Head of caudate nucleus (tissue), 42 donors: ENCODE measurements around the gene MS4A6A.
A peak's percentile ranks its signal among the peaks of the same experiment; 100 is the strongest.
"Not testable (repeated sequence)": the region's sequence is repeated elsewhere in the genome, so short reads cannot be mapped to it uniquely, and the experiment has no call there.

Source experiments
- DNase-seq, 42 donors: peaks; one replicate each; pipeline versions ENCODE4 v3.0.0 to v3.0.0-alpha.2; 2020 to 2021; ENCODE audit warnings: mixed read lengths in 7 of 42
- intact Hi-C: fragments of 100-400 bp; cut with DNase I; formaldehyde crosslinking; loops from one replicate; pipeline ENCODE4 v1.15.0; 2022

The MS4A6A gene, protein sequence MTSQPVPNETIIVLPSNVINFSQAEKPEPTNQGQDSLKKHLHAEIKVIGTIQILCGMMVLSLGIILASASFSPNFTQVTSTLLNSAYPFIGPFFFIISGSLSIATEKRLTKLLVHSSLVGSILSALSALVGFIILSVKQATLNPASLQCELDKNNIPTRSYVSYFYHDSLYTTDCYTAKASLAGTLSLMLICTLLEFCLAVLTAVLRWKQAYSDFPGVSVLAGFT

DNA sequence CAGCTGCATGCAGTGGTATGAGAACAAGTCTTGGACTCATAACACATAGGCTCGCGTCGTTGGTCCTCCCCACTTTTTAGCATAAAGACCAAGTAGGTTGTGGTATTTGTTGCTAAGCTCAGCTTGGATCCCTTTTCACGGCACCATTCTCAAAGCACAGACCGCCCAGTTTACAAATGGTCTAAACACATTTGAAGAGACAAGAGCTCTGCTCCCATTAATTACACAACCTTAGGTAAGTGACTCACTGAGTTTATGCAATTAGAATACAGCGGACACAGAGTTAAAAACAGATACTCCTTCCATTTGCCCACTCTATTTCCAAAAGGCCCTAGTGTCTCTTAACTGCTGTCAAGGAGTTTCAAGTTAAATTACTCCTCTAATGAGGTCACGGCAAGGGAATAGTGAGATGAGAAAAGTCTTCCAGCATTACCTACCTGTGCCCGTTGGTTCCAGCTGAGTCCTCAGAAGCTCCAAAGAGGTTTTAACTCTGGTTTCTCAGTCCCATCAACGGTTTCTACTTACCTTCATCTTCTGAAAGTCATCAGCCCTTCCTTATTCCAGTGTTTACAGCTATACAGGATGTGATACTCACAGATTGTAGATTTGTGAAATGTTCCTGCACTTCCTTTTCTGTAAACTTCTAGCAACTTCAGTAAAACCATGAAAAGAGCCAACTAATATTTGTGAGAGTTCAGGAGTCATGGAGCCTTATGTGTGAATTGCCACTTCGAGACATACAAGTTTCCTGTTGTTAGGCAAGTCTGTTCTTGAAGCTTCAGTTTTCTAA is at the start of gene MS4A6A:
TSS of gene MS4A6A (minus strand) at position 543 of the 790 bp plus-strand sequence. CDS start 1,356 bp downstream, outside the sequence.
- intact Hi-C loops, result no loop called here
- no peak for DNase-seq

DNA sequence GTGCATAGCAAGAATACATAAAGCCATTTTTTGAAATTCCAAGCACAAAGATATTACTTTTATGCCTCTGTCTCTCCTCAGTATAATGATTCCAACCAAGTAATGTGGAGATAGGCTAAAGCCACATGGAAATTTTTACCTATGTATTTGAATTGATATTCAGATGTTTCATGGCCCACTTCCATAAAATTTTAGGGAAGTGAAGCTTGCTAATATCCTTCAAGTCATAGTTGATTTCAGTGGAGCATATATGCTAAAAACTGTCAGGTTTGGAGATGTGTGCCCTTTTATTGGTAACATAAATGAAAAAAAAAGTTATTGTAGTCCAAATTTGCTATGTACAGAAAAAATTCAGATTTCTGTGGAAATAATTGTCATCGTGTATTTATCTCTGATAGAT is 47.8 kb upstream of the MS4A6A start:
- no peak for DNase-seq
- intact Hi-C loops, result no loop called here

DNA sequence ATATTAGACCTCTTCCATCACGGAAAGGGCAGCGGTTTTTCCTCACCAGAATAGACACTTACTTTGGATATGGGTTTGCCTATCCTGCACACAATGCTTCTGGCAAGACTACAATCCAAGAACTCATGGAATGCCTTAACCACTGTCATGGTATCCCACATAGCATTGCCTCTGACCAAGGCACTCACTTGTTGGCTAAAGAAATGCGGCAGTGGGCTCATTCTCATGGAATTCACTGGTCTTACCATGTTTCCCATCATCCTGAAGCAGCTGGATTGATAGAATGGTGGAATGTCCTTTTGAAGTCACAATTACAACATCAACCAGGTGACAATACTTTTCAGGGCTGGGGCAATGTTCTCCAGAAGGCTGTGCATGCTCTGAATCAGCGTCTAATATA is 39.3 kb upstream of the MS4A6A start:
- no peak for DNase-seq
- intact Hi-C loops, result no loop called here

DNA sequence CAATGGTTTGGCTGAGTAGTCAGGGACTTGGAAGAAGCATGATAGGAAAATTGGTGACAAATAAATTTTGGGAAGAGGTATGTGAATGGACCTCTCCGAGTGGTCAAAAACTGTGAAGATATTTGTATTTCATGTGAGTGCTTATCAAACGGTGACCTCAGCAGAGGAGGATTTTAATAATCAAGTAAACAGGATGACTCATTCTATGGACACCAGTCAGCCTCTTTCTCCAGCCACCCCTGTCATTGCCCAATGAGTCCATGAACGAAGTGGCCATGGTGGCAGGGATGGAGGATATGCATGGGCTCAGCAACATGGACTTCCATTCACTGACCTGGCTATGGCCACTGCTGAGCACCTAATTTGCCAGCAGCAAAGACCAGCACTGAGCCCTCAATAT is 38.8 kb upstream of the MS4A6A start:
- no peak for DNase-seq
- intact Hi-C loops, result no loop called here

DNA sequence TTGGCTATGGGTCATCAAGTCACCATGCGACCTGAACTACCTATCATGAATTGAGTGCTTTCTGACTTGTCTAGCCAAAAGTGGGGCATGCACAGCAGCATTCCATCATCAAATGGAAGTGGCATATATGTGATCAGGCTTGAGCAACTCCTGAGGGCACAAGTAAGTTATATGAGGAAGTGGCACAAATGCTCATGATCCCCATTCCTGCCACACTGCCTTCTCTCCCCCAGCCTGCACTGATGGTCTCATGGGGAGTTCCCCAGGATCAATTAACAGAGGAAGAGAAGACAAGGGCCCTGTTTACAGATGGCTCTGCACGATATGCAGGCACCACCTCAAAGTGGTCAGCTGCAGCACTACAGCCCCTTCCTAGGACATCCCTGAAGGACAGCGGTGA is 38.3 kb upstream of the MS4A6A start:
- no peak for DNase-seq
- intact Hi-C loops, result no loop called here

DNA sequence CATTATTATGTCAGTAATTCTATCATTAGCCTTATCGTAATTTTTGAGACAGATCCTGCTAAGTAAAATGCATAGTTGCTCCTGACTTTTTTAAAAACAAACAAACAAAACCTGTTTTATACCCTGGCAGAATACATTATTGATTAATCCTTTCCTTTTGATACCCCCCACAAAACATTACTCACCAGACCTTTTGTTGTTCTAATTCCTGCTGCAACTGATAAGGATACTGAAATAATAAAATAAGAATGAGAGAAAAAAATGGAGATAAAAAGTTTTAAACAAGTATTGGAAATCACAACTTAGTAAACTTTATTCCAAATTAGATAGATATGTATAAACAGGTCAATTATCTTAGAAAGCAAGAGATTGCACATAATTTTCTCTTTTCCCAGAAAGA is 31.5 kb upstream of the MS4A6A start:
- intact Hi-C loops, result no loop called here
- DNase-seq, result no peak

DNA sequence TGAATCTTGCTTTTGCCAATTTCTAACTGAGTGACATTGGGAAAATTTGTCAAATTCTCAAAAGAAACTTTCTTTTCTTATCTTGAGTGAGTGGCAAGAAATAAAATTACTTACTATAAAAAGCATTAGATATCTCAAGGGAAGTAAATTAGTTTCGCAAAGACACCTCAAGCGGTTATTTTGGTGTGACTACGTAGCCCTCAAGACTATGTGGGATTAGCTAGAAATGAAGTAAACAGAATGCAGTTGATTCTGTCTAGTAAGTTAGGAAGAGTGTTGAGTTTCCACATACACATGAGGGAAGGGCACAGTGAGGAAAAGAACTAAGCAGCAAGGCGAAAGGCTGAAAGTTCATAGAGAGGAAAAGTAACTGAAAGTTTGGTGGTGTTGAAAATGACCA is 28.3 kb upstream of the MS4A6A start:
- DNase-seq, result no peak
- intact Hi-C loops, result no loop called here

GRCh38 chr11:60209977-60210376 is 27.1 kb upstream of the MS4A6A start:
- DNase-seq, result no peak
- intact Hi-C loops, result no loop called here

GRCh38 chr11:60208951-60209350 is 26.1 kb upstream of the MS4A6A start:
- DNase-seq, result no peak
- intact Hi-C loops, result no loop called here

DNA sequence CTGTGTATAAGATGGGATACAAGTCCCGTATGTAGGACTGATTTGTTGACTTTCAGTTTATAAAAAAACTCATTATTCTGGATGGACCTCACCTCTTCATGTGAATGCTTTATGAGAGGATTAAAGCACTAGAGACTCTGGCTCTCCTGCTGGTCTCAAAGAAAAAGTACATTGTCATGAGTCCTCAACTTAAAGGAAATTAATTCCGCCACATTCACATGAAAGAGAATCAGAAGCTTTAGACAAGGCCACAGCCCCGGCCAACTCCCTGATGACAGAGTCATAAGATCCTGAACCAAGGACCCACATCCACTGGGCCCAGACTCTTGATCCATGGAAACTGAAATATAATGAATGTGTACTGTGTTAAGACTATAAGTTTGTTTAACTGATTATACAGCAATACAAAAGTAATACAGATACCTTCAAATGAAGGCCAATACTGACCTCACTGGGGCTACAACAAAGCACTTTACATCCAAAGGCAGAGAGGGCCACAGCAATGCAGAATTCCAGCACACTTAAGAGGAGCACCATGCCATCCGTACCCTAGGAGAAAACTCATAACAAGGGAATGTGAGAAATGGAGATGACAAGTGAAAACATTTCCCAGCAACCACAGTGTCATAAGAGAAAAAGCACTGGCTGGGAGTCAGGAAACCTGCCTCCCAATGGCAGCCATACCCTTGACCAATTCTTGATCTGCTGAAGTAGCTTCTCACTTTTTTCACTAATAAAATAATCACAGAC is 25.4 kb upstream of the MS4A6A start:
- no peak for DNase-seq
- intact Hi-C loops, result no loop called here

- DNase-seq, result no peak
- intact Hi-C loops, result no loop called here
Observed at GRCh38 chr11:60206616-60207015, 23.7 kb upstream of the MS4A6A start.

GRCh38 chr11:60204922-60205321 is 22.0 kb upstream of the MS4A6A start:
- DNase-seq, result no peak
- intact Hi-C loops, result no loop called here

GRCh38 chr11:60201334-60201733 is 18.5 kb upstream of the MS4A6A start:
- DNase-seq, intact Hi-C loops: not testable (repeated sequence)

DNA sequence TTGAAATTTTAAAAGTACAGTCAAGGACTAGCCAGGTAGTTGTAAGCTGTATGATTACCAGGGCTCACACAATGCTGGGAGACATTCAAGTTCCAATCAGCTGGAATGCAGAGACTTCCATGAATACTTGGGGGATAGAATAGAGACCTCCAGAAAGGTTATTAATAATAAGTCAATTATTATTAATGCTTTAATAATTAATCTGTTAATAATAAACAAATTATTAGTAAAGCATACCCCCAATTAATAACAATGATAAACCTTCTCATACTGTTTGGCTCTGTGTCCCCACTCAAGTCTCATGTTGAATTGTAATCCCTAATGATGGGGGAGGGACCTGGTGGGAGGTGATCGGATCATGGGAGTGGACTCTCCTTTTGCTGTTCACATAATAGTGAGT is 14.6 kb upstream of the MS4A6A start:
- no peak for DNase-seq
- intact Hi-C loops, result no loop called here

DNA sequence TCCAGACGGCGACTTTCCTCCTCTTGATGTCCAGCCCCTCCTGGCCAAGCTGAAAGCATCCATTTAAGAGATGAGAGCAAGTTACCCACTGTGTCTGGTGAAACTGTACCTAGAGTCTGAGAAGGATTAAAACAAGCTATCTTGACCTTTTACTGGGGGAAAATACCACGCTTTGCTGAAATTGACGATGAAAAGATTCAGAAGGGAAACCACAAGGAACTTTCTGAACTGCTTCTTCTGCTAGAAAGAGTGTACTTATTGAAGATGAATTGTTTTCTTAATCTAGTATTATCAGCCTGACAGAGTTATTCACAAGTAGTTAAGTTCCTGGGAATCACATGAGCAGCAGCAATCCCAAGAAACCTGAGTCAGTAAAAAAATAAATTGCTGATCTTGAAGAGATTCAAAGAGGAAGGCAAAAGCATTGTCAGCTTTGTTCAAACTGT is 13.1 kb upstream of the MS4A6A start:
- no peak for DNase-seq
- intact Hi-C loops, result no loop called here

DNA sequence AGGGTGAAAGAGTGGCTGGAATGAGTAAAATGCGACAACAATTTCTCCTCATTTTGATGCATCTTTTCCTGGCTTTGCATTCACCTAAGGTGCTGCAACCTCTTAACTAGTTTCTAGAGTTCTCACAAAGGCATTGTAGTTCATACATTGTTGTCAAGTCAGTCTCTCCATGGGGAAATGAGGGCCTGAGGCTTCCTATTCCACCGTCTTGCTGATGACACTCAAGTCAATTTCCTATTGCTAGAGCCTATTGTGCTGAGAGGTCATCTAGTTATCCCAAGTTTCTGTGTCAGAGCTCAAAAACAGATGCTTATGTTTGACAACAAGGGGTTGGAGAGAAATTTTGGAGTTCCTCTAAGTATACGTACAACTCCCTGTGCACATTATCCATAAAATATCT is 11.6 kb upstream of the MS4A6A start:
- intact Hi-C loops, result no loop called here
- no peak for DNase-seq

DNA sequence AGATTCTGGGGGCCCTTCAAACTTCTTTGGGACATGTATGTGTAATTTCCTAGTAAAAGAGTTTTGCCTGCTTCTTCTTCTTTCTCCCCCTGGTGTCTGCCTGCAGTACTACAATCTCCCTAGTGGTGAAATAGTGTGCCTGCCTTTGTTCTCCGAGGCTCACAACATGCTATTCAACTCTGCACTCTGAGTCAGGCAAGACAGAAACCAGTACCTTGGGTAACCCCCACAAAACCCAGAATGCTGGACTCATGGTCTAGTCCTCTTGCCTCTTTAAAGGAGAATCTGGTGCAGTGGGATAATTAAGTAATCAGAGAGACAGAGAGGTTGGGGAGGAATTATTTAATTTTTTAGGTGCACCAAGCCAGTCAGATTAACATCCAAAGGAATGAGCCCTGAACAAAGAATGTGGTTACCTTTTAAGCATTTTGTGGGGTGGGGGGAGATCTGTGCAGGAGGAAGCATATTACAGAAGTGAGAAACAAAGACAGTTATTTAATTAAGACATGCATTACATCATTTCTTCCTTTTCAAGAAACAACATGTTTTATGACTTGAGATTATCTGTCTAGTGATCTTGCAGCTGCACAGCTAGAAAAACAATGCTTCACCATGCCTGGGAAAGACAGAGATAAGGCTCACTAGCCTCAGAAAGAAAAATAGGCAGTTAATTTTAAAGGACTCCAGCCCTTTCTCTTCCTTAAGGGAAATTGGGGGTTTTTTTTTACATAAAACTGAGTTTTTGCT is 11.0 kb upstream of the MS4A6A start:
- DNase-seq, result peak in 27 of 42 donors; percentile 4 to 82 (median 50)
- intact Hi-C loops, result no loop called here

DNA sequence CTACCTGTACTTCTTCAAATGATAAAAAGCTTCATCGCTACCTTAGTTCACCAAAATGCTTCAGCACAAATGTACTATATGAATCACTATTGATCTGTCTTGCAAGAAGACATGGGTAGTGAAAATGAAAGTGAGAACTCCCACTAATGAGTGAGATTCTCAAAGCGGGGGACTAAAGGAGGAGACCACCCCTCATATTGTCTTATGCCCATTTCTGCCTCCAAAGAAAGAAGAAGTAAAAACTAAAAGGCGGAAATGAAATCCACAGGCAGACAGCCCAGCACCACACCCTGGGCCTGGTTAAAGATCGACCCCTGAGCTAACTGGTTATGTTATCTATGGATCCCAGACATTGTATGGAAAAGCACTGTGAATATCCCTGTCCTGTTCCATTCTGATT is 9.7 kb upstream of the MS4A6A start:
- intact Hi-C loops, DNase-seq: not testable (repeated sequence)

DNA sequence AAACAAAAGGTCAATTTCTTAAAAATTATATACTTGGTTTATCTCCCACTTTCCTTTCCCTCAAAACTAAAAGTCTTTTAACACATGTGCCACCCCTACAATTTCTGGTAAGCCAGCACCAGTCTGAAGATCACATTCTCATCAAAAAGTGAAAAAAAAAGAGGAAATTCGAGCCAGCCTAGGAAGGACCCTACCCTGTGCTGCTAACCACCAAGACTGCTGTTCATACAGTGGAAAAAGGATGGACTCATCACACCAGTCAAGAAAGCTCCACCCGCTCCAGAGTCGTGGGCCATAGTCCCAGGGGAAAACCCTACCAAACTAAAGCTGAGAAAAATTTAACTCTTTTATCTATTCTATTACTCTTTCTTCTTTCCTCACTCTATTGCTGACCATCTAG is 5.6 kb upstream of the MS4A6A start:
- peak in 2 of 42 donors; percentile 6 to 48 for DNase-seq
- intact Hi-C loops, result not testable (repeated sequence)
